Retina (tissue), 1 donor: ENCODE measurements around the gene DIP2A.
"Not testable (repeated sequence)": the region's sequence is repeated elsewhere in the genome, so short reads cannot be mapped to it uniquely, and the experiment has no call there.

Source experiments
- DNase-seq: peaks from one replicate; pipeline ENCODE4 v3.0.0-alpha.2; 2016

The DIP2A gene

GRCh38 chr21:46426313-46427046 lies 32.2 kb upstream of the DIP2A start:
- DNase-seq, result no peak

- DNase-seq, result no peak
Observed at GRCh38 chr21:46427516-46427915, 31.2 kb upstream of the DIP2A start.

- DNase-seq, result no peak
Observed at GRCh38 chr21:46428286-46428685, 30.4 kb upstream of the DIP2A start.

- no peak for DNase-seq
Observed at GRCh38 chr21:46428987-46429710, 29.5 kb upstream of the DIP2A start.

- no peak for DNase-seq
Observed at GRCh38 chr21:46429754-46430681, 28.7 kb upstream of the DIP2A start.

GRCh38 chr21:46431448-46431847 lies 27.2 kb upstream of the DIP2A start:
- DNase-seq, result no peak

GRCh38 chr21:46431884-46432488 lies 26.7 kb upstream of the DIP2A start:
- no peak for DNase-seq

GRCh38 chr21:46433116-46433515 lies 25.6 kb upstream of the DIP2A start:
- not testable (repeated sequence) for DNase-seq

- DNase-seq, result no peak
Observed at GRCh38 chr21:46434322-46434958, 24.3 kb upstream of the DIP2A start.

GRCh38 chr21:46435786-46436227 lies 22.9 kb upstream of the DIP2A start:
- DNase-seq, result no peak

- no peak for DNase-seq
Observed at GRCh38 chr21:46436621-46437020, 22.1 kb upstream of the DIP2A start.

- DNase-seq, result no peak
Observed at GRCh38 chr21:46437096-46437498, 21.6 kb upstream of the DIP2A start.

- no peak for DNase-seq
Observed at GRCh38 chr21:46437511-46437910, 21.2 kb upstream of the DIP2A start.

- no peak for DNase-seq
Observed at GRCh38 chr21:46438241-46438640, 20.4 kb upstream of the DIP2A start.

GRCh38 chr21:46439906-46440305 lies 18.8 kb upstream of the DIP2A start:
- no peak for DNase-seq

- DNase-seq, result no peak
Observed at GRCh38 chr21:46441331-46441730, 17.4 kb upstream of the DIP2A start.

GRCh38 chr21:46441961-46442498 lies 16.7 kb upstream of the DIP2A start:
- no peak for DNase-seq

- no peak for DNase-seq
Observed at GRCh38 chr21:46442938-46443337, 15.8 kb upstream of the DIP2A start.

GRCh38 chr21:46443910-46444309 lies 14.8 kb upstream of the DIP2A start:
- no peak for DNase-seq

- no peak for DNase-seq
Observed at GRCh38 chr21:46448108-46448507, 10.6 kb upstream of the DIP2A start.

- DNase-seq, result not testable (repeated sequence)
Observed at GRCh38 chr21:46448855-46449254, 9.8 kb upstream of the DIP2A start.

- DNase-seq, result no peak
Observed at GRCh38 chr21:46452710-46453109, 6.0 kb upstream of the DIP2A start.
